IPS-18c (cell line): ENCODE data around the gene REST.
"Not testable (repeated sequence)": the region's sequence is repeated elsewhere in the genome, so short reads cannot be mapped to it uniquely, and the experiment has no call there.

ENCODE experiments used
- H3K4me3 ChIP-seq: 2 replicates; pipeline ENCODE4 v1.7.0; 2013; ENCODE audit warnings: low read depth, mild to moderate bottlenecking, low read length, moderate library complexity; ENCODE audit not compliant: insufficient read depth
- H3K9me3 ChIP-seq: one replicate; pipeline ENCODE4 v1.6.1; 2013; ENCODE audit warnings: mild to moderate bottlenecking, low read length, moderate library complexity; ENCODE audit not compliant: control insufficient read depth, insufficient read depth

REST gene, protein sequence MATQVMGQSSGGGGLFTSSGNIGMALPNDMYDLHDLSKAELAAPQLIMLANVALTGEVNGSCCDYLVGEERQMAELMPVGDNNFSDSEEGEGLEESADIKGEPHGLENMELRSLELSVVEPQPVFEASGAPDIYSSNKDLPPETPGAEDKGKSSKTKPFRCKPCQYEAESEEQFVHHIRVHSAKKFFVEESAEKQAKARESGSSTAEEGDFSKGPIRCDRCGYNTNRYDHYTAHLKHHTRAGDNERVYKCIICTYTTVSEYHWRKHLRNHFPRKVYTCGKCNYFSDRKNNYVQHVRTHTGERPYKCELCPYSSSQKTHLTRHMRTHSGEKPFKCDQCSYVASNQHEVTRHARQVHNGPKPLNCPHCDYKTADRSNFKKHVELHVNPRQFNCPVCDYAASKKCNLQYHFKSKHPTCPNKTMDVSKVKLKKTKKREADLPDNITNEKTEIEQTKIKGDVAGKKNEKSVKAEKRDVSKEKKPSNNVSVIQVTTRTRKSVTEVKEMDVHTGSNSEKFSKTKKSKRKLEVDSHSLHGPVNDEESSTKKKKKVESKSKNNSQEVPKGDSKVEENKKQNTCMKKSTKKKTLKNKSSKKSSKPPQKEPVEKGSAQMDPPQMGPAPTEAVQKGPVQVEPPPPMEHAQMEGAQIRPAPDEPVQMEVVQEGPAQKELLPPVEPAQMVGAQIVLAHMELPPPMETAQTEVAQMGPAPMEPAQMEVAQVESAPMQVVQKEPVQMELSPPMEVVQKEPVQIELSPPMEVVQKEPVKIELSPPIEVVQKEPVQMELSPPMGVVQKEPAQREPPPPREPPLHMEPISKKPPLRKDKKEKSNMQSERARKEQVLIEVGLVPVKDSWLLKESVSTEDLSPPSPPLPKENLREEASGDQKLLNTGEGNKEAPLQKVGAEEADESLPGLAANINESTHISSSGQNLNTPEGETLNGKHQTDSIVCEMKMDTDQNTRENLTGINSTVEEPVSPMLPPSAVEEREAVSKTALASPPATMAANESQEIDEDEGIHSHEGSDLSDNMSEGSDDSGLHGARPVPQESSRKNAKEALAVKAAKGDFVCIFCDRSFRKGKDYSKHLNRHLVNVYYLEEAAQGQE

DNA sequence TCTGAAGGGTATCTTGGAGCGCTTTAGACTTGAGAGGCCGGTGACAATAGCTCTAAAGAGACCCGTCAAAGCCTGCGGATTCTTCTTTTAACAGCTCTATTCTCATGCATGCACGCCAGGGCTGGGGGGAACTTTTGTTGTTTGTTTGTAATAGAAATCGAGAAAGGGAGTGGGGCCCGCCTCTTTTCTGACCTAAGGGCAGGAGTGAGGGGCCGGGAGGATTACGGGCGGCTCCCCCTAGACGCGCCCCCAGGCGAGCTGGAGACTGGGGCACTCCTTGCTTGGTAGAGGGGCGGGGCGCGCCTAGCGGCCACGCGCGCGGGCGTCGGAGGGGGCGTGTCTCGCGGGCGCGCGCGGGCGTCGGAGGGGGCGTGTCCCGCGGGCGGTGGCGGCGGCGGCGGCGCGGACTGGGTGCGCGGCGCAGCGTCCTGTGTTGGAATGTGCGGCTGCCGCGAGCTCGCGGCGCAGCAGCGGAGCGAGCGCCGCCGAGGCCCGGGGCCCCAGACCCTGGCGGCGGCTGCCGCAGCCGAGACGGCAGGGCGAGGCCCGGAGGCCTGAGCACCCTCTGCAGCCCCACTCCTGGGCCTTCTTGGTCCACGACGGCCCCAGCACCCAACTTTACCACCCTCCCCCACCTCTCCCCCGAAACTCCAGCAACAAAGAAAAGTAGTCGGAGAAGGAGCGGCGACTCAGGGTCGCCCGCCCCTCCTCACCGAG lies at the start of gene REST:
Gene REST (plus strand): TSS at position 412 of the 717 bp plus-strand sequence. CDS start 2,739 bp downstream, outside the sequence.
- Histone ChIP-seq H3K4me3 (peak within 1 kb of the TSS; percentile 62), H3K9me3 (no peaks in the 10 kb centered on the region)

DNA sequence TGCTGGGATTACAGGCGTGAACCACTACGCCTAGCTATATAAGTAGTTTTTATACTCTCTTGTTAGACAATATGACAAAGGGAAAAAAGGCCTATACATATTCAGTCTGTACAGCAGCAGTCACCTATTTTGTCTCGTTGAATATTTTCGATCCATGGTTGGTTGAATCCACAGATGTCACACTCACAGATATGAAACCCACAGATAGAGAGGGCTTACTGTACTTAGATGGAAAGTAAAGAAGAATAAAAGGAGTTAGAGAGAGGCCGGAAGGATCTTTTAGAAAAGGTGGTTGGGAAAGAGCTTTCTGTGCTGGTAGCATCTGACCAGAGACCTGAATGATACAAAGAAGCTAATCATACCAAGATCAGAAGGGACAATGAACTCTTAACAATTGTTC lies 47.9 kb upstream of the REST start:
- no peak overlapping the region for H3K4me3 ChIP-seq
- H3K9me3 ChIP-seq, result no peaks in the 10 kb centered on the region

DNA sequence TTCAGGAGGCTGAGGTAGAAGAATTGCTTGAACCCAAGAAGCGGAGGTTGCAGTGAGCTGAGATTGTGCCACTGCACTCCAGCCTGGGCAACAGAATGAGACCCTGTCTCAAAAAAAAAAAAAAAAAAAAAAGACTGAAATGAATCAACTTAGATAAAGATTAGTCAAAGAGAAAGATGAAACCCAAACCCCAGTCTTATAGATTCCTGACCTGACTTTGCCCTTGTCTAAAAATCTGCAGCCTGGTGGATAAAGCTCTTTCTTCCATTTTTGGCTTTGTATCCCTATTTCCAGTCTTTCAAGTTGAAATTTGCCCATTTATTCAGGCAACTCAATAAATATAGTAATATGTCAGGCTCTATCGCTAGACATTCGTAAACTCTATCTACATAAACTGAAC lies 46.9 kb upstream of the REST start:
- Histone ChIP-seq H3K4me3 (no peak overlapping the region), H3K9me3 (no peaks in the 10 kb centered on the region)

DNA sequence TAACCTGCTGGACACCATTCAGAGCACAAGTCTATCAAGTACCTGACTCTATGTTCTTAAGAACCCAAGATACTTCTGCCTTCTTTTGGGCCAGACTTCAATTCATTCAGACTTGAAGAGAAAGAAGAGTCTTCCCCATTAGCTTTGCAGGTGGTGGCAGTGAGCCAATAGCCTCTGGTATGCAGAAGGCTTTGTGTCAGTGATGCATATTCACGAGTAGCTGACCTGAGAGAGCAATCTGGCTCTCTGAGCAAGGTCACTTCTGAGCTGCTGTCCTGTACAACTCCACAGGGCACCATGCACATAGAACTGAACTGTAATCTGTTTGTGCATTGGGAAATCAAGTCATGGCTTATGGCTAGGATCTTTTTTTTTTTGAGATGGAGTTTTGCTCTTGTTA lies 46.3 kb upstream of the REST start:
- Histone ChIP-seq H3K4me3 (no peak overlapping the region), H3K9me3 (no peaks in the 10 kb centered on the region)

DNA sequence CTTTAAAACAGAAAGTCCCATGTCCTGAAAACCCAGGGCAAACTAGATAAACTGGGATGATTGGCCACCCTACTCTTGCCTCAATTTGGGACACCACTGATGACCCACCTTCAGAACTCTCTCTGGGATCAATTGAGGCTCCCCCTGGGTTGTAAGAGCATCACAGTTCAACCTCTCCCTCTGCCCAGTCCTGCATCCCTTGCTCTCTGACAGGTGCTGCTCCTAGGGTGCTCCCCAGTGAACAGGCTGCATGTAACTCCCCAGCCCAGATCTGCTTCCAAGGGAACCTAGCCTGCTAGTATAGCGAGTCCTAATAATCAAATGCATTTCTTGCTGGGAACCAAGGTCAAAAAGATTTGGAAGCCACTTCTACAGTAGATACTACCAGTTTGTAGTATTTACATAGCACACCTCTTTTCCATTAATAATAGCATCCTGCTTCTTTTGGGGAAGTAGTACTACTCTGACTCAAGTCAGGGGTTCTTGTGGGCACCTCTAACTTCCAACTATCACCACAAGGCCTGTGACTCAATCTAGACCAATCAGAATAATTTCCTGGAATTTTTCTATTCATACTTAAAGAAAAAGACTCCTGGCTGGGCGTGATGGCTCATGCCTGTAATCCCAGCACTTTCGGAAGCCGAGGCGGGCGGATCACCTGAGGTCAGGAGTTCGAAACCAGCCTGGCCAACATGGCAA lies 44.1 kb upstream of the REST start:
- Histone ChIP-seq H3K4me3 (no peak overlapping the region), H3K9me3 (no peaks in the 10 kb centered on the region)

DNA sequence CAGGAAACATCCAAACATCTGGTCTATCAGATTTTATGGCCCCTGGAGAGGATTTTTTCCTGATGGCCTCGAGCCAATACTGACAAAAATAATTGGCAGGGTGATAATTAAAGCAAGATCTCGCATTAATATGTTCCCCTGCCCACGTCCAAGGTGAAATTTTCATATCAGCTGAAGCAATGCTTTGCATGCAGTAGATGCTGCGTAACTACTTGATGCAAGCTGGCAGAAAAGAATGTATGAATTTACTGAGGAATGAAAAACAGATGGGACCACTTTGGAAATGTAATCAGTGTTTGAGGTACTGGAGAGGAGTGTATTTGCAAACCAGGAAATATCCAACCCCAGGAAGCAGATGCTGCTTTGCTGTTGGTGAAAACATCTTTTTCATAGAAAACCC lies 36.8 kb upstream of the REST start:
- H3K4me3 ChIP-seq, result no peak overlapping the region

DNA sequence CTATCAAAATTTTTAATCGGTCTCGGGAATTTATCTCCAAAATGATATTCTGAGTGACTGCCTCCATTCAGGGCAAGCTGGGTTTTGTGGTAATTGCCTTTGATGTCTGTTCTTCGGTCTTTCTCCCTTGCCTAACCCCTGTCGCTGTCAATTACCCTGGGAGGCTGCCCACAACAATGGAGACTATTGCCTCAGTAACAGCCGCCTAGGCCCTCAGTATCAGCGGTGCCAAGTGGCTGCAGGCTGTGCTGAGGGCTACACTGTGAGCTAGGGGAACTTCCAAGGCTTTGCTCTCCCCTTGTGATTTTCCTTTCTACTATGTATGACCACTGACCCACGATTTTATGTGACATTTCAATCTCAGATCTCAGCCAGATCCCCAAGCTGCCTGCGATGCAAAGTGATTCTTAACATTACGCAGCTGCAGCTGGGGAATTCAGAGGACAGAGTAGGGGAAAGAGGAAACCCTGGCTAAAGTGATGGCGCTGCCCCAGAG lies 36.3 kb upstream of the REST start:
- Histone ChIP-seq H3K9me3 (no peaks in the 10 kb centered on the region), H3K4me3 (no peak overlapping the region)

More for the DNA sequence above, 36.8 kb upstream of the REST start:
- no peaks in the 10 kb centered on the region for H3K9me3 ChIP-seq

DNA sequence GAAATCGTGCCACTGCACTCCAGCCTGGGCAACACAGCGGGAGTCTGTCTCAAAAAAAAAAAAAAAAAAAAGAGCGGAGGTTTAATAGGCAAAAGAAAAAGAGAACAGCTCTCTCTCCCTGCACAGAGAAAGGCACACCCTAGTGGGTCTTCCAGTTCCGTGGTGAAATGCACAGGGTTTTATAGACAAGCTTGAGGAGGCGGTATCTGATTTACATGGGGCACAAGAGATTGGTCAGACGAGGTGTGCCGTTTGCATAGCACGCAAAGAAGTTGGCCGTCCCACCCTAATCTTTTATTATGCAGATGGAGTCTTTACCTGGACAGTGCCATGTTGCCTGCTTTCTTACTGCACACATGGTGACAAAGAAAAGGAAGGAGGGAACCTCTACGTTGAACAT lies 33.5 kb upstream of the REST start:
- no peak overlapping the region for H3K4me3 ChIP-seq
- H3K9me3 ChIP-seq, result no peaks in the 10 kb centered on the region

DNA sequence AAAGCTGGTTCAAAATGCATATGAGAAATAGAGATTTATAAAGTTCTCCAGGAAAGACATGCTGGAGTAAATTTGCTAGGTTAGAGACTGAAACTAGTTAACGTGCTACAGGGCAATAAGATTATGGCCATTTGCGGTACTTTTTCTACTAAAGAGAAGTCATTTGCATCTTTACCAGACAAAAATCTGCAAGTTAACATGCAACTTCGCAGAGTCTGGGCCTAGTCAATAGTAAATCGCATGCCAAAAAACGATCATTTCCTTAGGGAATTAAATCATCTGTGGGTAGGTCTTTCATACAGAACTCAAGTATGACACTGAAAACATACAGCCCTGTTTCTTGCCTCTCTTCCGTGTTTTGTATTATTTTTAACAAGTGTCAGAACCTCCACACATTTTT lies 32.8 kb upstream of the REST start:
- H3K4me3 ChIP-seq, result no peak overlapping the region
- no peaks in the 10 kb centered on the region for H3K9me3 ChIP-seq

DNA sequence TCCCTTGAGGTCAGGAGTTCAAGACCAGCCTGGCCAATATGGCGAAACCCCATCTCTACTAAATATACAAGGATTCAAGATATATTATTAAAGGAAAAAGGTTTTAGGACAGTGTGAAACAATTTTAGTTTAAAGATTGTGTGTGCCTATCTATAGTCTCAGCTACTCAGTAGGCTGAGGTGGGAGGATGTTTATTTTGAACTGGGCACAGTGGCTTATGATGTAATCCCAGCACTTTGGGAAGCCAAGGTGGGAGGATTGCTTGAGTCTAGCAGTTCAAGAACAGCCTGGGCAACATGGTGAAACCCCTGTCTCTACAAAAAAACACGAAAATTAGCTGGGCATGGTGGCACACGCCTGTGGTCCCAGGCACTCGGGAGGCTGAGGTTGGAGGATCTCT lies 31.4 kb upstream of the REST start:
- no peaks in the 10 kb centered on the region for H3K9me3 ChIP-seq

DNA sequence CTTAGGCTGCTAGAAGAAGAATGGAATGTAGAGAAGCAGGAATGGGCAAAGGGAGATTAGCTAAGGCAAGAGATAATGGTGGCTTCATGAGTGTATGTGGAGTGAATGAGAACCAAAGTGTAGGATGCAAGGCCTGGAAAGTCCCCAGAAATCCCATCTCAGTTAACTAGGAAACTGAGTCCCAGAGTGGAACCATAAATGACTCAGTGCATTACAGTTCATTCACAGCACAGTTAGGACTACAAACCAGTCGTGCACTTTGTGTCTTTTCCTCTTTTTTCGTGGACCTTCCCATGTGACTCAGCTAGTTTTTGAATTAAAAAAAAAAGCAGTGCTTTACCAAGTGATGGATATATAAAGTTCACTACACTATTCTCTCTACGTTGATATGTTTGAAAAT lies 27.7 kb upstream of the REST start:
- peaks cover 2% of the 10 kb centered on the region for H3K9me3 ChIP-seq

More for the DNA sequence above, 31.4 kb upstream of the REST start:
- H3K4me3 ChIP-seq, result no peak overlapping the region

DNA sequence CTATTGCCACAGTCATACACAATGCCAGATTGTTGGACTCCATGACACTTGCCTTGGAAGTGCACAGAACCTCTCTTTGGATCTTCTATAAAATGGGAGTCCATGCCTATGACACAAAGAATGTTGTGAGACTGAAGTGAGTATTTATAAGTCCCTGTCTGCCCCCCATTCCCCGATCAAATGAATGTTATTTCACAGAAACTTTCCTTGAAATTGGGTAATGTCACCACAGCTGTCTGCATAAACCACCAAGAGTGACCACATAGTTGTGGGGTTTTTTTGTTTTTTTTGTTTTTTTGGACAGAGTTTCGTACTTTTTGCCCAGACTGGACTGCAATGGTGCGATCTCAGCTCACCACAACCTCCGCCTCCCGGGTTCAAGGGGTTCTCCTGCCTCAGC lies 27.1 kb upstream of the REST start:
- H3K9me3 ChIP-seq, result peaks cover 2% of the 10 kb centered on the region
- H3K4me3 ChIP-seq, result no peak overlapping the region

More for the DNA sequence above, 27.7 kb upstream of the REST start:
- H3K4me3 ChIP-seq, result no peak overlapping the region

DNA sequence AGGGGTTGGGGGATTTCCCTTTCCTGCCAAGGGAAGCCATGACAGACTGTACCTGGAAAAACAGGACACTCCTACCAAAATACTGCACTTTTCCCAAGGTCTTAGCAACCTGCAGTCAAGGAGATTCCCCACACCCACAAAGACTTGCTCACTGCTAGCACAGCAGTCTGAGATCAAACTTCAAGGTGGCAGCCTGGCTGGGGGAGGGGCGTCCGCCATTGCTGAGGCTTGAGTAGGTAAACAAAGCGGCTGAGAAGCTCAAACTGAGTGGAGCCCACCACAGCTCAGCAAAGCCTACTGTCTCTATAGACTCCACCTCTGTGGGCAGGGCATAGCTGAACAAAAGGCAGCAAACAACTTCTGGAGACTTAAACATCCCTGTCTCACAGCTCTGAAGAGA lies 23.2 kb upstream of the REST start:
- H3K9me3 ChIP-seq, H3K4me3 ChIP-seq: not testable (repeated sequence)

DNA sequence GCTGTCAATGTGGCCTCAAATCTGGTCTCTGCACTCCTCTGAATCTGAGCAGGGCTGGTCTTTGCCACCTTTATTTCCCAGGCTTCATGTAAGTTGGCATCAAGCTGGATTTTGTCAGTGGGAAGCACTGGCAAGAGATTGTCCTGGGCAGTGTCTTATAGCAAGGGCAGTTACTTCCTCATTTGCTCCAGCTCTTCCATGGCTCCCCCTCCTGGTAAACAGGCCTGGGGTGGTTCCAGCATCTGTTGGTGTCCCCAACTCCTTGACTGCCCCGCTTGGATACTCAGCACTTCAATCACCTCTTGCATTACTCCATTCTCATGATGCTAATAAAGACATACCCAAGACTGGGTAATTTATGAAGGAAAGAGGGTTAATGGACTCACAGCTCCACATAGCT lies 15.0 kb upstream of the REST start:
- Histone ChIP-seq H3K4me3 (no peak overlapping the region), H3K9me3 (no peaks in the 10 kb centered on the region)

DNA sequence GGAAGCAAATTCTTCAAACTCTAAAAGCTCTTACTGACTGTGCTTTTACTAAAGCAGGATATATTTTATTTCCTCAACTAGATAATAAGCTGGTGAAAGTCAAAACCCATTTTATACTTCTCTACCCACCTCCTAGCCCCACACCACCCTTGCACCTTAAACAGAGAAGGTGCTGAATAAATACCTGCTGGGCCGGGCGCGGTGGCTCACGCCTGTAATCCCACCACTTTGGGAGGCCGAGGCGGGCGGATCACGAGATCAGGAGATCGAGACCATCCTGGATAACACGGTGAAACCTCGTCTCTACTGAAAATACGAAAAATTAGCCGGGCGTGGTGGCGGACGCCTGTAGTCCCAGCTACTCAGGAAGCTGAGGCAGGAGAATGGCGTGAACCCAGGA lies 9.9 kb upstream of the REST start:
- H3K9me3 ChIP-seq, H3K4me3 ChIP-seq: not testable (repeated sequence)

DNA sequence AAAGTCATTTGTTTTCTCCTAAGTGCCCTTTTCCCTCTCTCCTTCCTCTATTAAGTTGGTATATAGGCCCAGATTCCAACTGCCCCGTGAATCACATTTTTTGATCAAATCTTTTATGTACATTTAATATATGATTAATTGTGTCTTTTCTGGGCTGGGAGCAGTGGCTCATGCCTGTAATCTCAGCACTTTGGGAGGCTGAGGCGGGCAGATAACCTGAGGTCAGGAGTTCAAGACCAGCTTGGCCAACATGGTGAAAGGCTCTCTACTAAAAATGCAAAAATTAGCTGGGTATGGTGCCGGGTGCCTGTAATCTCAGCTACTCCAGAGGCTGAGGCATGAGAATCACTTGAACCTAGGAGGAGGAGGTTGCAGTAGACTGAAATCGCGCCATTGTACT lies 7.5 kb upstream of the REST start:
- not testable (repeated sequence) for H3K4me3 ChIP-seq, H3K9me3 ChIP-seq
